HG03108 (cell line): ENCODE results near the gene PTPN23.

Experiments used
- ATAC-seq: cut with Tn5 transposase; IDR thresholded peaks from one replicate; pipeline ENCODE4 v1.9.1; 2021; ENCODE audit warnings: moderate library complexity; ENCODE audit not compliant: unreplicated experiment

Gene PTPN23

GRCh38 chr3:47419083-47420043 is 38.5 kb downstream of the PTPN23 start:
- ATAC-seq = no peak

DNA sequence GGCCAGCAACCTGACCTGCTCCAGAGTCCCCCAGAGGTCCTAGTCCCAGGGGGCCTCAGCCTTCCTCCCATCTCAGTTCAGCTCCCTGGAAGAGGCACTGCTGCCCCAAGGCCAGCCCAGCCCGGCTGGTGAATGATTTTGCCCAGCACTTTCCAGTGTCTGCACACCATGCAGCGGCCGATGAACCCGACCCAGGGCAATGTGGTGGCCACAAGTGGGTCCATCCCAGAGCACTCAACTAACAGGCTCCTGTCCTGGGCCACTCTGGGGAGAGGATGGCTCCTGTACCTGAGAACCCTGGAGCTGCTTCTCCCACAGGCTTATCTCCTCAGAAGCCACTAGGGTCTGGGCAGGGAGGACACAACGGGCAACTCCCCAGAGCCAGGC is 39.2 kb downstream of the PTPN23 start:
- no peak for ATAC-seq

DNA sequence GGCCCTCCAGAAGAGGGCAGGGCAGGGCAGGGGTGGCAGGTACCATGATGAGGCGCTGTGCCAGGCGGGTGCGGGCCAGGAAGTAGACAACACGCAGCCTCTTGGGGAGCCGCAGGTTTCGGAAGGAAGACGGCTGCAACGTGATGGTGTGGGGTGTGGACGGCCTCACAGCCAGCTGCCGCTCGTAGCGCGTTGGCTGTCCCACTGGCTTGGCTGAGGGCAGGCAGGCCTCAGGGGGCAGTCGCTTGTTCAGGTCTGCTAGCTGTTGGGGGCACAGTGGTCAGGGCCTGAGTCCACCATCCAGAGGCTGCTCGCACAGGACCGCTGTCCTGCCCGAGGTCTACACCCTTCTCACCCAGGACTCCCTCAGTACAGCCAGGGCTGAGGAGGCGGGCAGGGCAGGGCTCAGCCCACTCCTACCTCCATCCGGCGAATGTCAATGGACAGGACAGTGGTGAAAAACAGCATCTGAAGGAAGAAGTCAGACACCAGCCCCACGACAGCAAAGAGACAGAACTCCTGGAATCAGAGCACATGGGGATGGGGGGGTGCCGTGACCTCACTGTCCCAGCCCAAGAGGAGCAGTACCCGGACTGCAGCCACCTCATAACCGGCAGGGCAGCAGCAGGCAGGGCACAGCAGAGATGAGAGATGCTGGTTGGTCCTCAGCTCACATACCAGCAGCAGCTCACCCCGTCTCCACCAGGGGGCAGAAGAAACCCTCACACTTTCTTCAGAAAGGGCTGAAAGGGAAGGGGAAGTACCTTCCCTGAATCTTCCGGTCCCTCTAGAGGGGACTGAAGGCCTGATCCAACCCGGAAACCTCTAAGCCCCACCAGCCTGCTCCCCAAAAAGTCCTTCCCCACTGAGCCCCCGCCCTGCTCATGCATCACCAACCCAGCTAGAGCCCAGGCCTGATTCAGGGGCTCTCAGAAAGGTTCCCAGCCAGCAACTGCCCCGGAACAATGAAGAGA is 40.0 kb downstream of the PTPN23 start:
- ATAC-seq = peak; percentile 79

GRCh38 chr3:47421741-47422649 is 41.2 kb downstream of the PTPN23 start:
- ATAC-seq = no peak

- ATAC-seq = no peak
Observed at GRCh38 chr3:47422743-47423142, 41.9 kb downstream of the PTPN23 start.

- ATAC-seq = no peak
Observed at GRCh38 chr3:47423548-47424145, 42.8 kb downstream of the PTPN23 start.

DNA sequence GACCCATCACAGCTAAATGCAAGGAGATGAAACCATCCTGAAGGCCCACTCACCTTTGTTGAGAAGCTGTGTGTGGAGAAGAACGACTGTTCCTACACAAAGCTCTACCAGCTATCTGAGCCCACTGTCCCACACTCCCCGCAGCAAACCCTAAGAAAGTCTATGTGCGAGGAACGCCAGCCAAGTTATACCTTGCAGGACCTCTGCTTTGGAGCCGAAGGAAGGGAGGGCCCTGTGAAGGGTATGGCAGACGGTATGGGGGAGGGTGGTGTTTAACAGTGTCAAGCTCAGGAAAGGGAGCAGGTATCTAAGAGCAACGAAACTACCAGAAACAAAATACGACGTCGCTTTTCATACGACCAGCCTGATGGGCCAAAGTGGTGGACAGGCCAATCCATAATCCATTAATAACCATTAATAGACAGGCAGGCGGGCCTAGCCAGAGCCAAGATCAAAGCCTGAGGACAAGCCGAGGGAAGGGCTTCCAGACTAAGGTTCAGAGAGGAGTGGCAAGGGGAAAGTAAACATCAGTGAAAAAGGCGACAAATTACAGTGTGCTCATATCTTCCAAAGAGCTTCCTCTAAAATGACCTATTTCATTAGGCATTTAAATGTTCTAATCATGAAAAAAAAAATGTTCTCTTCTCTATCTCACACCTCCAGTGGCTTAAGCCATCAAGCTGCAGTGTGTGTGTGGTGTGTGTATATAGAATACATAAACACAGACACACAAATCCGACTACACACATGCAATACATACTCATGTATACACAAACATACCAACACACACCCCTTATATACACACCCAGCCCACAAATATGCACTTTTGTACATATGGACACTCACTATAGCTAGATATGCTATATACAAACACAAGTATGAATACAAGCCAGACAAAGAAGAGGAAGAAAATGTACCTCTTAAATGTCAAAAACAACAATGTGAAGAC is 43.9 kb downstream of the PTPN23 start:
- ATAC-seq = no peak

- ATAC-seq = no peak
Observed at GRCh38 chr3:47425383-47425778, 44.6 kb downstream of the PTPN23 start.

DNA sequence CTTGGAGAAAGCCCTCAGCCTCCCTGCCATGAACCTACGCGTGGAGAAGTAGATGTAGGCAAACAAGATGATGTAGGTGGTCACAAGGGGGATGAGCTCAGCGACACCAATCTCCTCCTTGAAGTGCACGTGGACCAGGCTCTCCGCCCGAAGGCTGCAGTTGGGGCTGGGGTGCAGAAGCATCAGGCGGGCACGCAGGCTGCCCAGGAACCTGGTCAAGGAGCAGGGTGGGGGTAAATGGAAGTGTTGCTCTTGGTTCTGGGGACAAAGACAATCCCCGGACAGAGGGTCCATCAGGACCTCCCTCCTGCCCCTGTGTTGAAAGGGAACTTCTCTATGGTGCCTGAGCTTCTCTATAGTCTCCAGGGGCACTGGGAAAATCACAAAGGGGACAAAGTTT is 45.1 kb downstream of the PTPN23 start:
- no peak for ATAC-seq

DNA sequence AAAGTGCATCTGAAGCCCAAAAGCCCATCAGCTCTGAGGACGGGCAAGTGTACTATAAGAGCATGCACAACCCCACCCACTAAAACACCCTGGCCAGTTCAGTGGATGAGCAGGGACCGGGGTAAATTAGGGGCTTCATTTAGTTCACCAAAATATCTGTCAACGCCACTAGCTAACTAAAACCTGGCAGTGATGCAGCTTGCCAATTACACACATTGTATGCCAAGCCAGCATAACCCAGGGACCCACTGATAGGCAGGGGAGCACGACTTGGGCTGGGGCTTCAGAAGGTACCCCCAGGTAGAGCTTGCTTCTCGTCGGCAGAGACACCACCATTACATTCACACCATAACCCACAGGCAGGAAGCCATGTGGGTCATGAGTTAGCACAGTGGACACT is 47.0 kb downstream of the PTPN23 start:
- ATAC-seq = no peak

- ATAC-seq = no peak
Observed at GRCh38 chr3:47428662-47429061, 47.8 kb downstream of the PTPN23 start.

- no peak for ATAC-seq
Observed at GRCh38 chr3:47429476-47430270, 48.9 kb downstream of the PTPN23 start.

- ATAC-seq = no peak
Observed at GRCh38 chr3:47430606-47431005, 49.8 kb downstream of the PTPN23 start.

DNA sequence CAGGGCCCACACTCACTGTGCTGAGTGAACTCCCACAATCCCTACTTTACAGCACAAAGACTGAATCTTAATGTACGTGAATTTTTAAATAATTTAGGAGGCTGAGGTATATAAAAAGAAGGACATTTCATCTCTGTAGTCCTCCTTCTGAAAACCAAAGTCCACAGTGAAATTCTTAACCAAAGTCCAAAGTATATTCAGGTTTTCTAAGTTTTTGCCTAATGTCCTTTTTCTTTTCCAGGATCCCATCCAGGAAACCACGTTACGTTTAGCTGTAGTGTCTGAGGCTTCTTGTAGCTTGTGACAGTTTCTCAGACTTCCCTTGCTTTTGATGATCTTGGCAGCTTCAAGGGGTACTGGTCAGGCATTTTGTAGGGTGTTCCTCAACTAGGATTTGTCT is 50.4 kb downstream of the PTPN23 start:
- ATAC-seq = no peak

- ATAC-seq = no peak
Observed at GRCh38 chr3:47432673-47433072, 51.9 kb downstream of the PTPN23 start.

DNA sequence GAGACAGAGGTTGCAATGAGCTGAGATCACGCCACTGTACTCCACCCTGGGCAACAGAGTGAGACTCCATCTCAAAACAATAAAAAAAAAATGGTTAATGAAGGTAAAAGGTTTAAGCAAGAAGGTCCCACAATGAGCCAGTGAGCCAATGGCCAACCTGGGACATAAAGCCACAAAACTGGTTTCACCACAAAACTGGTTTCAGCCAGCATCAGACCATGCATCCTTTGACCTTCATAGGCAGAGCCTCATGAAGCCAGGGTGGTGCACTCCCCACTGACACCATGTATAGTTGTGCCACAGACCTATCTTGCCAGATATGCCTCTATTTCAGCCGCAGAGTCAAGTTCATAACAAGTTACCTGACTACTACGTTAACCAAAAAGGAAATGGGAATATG is 53.0 kb downstream of the PTPN23 start:
- no peak for ATAC-seq

- ATAC-seq = no peak
Observed at GRCh38 chr3:47434849-47435248, 54.0 kb downstream of the PTPN23 start.

DNA sequence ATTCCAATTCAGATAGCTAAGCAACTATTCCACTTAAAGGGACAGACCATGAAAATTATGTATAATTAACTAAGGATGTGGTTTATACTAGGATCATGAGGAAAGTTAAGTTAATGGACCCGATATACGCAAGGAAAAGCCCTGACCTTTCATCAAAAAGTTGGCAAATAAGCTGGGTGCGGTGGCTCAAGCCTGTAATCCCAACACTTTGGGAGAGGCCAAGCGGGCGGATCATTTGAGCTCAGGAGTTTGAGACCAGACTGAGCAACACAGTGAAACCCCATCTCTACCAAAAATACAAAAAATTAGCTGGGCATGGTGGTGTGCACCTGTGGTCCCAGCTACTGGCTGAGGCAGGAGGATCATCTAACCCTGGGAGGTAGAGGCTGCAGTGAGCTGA is 55.4 kb downstream of the PTPN23 start:
- no peak for ATAC-seq
